Renal cortical epithelial cell (primary cell): ENCODE data around the gene DRC1. TPM values are rescaled to one million over a fixed set of nuclear protein-coding genes. Genes with fewer than 3 reads are reported as not detected.
A peak's percentile ranks its signal among the peaks of the same experiment; 100 is the strongest.
"Not testable (repeated sequence)": the region's sequence is repeated elsewhere in the genome, so short reads cannot be mapped to it uniquely, and the experiment has no call there.

Experiments used
- DNase-seq: peaks from one replicate; pipeline ENCODE4 v3.0.0-alpha.2; 2011; ENCODE audit warnings: low read depth
- total RNA-seq: library from RNA; depleted of rRNA; stranded (reverse); fragments of >200 nt; gene quantifications from 2 replicates; pipeline ENCODE4 v1.2.3, GENCODE V29; 2014

The DRC1 gene
- total RNA-seq, 1 donor from 2014 or later = 0.25 TPM

DNA sequence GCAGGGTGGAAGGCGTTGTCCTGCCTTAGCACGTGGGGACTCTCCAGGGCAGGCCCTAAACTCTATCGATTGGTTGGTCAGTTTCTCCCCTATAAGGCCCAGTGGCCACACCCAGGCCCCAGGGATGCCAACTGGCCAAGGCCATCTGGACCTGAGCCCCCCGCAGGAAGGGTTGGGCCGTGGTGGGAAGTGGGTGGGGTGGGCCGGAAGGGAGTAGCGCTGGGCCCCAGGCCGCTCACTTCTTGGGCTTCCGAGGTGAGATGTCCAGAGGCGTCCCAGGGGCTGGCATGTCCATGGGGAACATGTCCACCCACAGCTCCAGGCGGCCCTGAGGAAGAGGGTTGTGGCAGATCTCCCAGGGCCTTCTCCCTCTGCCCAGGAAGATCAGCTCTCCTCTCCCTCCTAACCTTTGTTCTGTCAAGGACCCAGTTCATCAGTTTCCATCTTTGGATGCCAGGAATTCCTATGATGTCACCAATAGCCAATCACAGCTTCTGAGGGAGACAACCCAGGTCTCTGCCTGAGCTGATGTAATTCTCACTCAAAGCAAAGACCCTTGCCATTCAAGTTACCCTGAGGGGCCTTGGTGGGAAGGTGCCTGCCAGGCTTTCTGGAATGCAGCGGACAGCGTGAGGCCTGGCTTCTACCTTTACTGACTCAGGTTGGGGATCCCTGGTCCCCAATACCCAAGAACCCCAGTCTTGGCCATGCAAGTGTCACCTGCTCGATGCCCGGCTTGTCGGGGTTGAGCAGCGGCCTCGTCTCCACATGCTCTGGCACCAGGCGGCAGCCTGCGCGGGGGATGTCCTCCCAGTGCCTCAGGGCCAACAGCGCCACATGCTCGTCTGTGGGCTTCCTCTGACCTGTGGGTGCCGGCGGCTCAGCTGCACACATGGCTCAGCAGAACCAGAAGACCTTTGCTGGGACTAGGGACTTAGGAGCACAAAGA is 61.8 kb downstream of the DRC1 start:
- DNase-seq = no peak

GRCh38 chr2:26464390-26465265 is 62.9 kb downstream of the DRC1 start:
- no peak for DNase-seq

DNA sequence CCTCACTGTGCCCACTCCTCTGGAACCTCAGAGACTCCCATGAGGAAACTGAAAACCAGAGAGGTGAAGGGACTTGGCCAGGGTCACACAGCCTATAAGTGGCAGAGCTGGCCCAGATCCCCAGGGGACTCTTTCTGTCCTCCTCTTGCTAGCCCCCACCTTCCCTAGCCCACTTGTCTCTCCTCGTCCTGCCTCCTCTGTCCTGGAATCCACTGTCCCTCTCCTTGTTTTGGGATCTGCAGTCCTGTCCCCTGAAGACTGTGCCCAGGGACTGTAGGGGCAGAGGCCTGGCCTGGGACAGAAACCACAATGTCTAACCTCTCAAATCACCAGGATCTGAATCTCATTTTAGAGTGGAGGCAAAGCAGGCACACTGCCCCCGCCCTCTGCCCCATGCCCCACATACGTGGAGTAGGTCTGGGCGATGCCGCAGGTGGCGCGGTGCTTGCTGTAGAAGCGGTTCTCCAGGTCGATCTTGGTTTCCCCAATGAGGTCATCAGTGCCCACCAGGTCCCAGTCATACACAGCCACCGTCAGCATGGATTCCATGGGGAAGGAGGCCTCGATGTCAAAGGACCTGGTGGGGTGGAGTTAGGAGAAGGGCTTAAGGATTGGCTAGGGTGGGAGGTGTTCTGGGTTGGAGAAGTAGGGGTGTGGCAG is 63.7 kb downstream of the DRC1 start:
- DNase-seq = no peak

GRCh38 chr2:26465981-26466471 is 64.3 kb downstream of the DRC1 start:
- no peak for DNase-seq

DNA sequence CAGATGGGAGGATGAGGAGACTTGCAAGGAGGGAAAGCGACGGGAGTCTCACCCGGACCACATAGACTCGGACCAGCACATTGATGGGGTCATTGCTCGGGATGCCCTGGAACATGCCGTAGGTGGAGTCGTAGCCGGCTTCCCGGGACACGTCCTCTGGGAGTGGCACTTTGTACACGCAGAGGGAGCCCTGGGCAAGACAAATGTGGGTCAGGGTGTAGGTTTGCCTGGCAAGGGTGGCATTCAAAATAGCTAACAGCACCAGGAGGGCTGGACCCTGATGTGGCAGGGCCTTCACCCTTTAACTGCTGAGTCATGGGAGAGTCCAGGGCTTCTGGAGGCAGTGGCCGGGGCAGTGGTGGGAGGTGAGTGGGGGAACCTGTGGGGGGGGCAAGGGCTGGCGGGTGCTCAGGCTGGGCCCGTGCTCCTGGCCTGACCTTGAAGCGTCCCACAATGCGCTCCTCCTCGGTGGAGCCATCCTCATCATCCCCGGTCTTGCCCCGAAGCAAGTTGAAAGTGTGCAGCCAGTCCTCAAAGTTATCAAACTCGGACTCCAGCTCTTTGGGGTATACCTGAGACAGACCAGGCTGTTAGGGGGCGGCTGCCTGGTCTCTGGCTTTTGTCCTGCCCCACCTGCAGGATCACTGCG is 65.1 kb downstream of the DRC1 start:
- DNase-seq = no peak

DNA sequence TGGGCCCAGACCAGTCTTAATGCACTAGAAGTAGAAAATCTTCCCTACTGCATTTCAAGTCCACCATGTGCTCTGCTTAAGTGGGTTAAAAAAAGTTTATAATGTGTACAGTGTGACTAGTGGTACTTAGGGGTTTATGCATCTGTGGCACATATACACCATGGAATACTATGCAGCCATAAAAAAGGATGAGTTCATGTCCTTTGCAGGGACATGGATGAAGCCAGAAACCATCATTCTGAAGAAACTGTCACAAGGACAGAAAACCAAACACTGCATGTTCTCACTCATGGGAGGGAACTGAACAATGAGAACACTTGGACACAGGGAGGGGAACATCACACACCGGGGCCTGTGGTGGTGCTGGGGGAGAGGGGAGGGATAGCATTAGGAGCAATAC is 66.8 kb downstream of the DRC1 start:
- not testable (repeated sequence) for DNase-seq

- DNase-seq = peak; percentile 43
Measured at GRCh38 chr2:26469092-26469710, 67.5 kb downstream of the DRC1 start.

DNA sequence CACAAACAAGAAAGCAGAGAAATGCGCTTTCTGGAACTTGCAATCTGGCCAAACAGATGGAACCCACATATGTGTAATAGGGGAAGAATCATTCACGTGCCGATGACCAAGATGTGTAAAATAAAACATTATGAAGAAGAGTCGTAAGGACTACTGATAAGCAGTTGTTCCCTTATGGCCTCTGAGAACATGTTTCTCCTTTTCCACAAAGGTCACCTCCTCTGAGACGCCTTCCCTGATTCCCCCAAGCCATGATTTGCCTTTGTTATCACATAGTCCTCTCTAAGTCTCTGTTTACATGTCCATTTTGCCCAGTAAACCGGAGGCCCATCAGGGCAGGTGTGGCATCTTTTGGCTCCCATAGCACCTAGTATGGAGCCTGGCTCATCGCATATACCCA is 68.2 kb downstream of the DRC1 start:
- no peak for DNase-seq

DNA sequence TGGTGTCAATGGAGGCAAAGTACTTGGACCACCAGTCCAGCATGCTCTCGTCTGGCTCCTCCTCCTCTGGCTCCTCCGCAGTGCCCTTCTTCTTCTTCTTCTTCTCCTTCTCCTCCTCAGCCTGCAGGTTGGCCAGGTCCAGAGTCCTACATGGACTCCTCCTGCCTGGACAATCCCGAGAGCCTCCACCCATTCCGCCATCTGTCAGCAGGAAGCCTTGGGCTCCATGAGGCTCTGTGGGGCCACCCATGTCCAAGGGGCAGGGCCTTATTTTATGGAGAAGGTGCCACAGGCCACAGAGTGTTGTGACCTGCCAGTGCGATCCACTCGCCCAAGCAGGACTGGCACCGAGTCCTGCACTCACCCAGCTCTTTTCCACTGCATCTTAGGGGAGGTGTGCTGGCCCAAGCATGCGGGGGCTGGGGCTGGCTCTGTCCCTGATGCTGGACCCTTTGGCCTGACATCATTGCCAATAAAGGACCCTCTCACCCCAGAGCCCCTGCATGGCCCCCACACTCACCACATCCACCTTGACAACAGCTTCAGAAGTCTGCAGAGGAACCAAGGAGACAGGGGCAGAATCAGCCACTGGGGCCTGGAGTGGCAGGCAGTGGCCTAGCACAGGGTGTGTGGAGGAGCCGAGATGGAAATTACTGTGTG is 69.0 kb downstream of the DRC1 start:
- DNase-seq = no peak

DNA sequence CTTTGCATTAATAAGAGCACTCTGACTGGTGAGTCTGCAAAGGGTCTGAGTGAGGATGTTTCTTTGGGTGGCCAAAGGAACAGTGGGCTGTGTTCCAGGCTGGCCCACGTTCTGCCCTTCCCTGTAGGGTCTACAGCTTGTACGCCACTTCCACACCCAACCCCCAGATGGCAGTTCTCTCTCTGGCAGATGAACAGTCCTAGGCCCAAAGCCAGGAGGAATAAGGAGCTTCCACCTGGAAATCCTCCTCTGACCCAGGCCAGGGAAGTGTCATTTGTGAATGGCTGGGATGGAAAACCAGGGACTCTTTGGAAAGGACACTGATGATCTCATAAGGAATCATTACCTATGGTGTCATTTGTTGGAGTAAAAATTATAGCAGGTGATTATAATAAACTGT is 69.6 kb downstream of the DRC1 start:
- DNase-seq = no peak

DNA sequence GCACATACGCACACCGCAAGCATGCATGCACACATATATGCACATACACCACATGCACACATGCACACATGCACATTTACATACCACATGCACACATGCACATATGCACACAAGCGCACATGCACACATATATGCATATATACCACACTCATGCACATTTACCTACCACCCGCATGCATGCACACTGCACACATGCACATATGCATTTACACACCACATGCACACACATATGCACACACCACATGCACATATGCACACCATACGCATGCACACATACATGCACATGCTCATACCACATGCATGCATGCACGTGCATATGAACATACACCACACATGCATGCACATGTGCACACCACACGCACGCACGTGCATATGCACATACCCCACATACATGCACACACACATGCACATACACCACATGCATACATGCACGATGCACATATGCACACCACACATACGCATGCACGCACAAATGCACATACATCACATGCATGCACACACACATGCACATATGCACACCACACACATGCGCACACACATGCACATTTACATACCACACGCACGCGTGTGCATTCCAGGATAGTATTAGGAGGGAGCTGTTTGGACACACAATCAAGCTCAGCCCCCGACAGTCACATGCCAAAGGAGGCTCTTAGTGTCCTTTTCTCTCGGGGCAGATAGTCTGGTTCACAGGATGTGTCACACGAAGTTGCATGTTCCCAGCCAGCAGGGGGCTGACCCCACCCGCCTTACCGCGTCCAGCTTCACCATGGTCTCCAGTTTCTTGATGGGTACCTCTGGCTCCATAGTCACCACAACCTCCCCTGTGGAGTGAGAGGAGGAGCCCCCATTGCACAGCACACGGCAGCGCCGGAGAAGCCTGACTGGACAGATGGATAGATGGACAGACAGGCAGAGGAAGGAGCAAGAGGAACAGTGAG is 70.3 kb downstream of the DRC1 start:
- no peak for DNase-seq

DNA sequence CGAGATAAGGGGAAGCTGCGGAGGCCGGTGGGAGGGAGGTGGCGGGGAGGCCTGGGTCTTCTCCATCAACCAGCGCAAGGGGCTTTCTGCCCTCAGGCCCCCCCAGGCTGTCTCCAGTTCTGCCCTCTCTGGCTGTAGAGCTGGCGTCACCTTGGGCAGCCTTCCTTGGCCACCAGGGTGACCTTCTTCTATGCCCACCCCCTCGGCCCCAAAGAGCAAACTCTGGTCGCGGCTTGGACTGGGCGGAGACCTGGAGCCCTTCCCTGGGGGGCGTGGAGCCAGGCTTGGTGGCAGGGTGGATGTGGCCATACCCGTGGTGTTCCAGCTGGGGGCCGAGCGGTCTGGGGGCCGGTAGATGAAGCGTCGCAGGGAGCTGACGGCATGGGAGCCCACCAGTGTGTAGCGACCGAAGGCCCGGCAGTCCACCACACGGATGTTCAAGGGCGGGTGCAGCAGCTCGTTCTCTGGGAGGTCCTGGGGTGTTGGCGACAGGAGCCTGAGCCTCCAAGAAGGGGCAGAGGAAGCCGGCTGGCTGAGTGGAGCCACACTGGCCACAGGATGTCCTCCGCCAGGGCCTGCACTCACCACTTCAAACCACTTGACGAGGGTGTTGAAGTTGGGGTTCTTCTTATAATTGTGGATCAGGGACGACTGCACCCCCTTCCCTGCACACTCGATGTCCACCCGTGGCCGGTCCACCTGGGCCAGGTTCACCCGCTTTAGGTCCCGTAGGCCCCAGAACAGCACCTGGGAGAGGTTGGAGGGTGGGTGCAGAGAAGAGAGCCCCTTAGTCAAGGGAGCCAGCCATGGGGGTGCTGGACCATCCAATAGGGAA is 71.3 kb downstream of the DRC1 start:
- DNase-seq = no peak

- no peak for DNase-seq
Measured at GRCh38 chr2:26473796-26474195, 72.1 kb downstream of the DRC1 start.

GRCh38 chr2:26474261-26474785 is 72.6 kb downstream of the DRC1 start:
- no peak for DNase-seq

DNA sequence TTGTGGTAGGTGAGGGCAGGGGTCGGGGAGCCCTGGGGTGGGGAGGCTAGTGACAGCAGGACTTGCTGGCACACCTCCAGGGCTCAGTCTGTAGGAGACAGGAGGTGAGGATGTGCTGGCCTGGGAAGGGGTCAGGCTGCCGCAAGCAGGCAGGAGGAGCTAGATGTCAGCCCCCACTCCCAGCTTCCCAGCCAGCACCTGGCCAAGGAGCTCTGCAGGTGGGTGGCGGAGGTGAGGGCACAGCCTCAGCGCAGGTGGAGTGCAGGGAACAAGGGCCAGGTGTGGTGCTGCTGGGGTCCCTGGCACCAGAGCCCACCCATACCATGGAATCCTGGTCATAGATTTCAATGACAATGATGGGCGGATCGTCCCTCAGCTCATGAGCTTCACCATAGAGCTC is 73.3 kb downstream of the DRC1 start:
- no peak for DNase-seq

DNA sequence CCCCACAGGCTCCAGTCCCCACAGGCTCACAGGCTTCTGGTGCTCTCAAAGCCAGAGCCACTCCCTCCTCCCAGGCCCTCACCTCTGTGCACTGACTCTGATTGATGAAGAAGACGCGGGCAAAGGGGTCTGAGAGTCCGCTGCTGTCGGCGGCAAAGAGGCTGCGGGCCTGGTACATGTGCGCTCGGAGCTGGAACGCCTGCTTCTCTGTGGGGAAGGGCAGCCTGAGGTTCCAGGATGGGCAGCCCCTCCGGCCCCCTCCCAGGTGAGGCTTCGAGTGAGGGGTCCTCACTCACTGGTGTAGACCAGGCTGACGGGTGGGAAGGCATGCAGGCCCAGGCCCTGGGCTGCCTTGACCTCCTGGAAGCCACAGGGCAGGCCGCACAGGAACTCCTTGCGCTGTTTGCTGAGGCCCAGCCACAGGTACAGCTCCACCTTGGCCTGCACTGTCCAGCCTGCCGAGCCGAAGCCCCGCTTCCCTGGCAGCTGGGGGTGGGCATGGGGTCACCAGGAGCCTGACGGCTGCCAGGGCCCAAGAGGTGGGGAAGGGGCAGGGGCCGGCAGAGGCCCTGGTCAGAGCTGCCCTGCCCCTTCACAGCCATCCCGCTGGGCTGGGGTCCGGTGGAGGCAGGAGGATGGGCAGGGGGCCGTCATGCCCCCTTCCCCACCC is 74.2 kb downstream of the DRC1 start:
- DNase-seq = no peak

GRCh38 chr2:26477126-26477910 is 75.6 kb downstream of the DRC1 start:
- no peak for DNase-seq
